HG02981 (cell line): ENCODE data around the gene ARID3A.

Source experiments
- ATAC-seq: cut with Tn5 transposase; IDR thresholded peaks from one replicate; pipeline ENCODE4 v1.9.1; 2021; ENCODE audit warnings: mild to moderate bottlenecking, moderate library complexity; ENCODE audit not compliant: unreplicated experiment

ARID3A gene

GRCh38 chr19:984165-984967 lies 58.5 kb downstream of the ARID3A start, which contains the start of gene WDR18:
Gene WDR18, plus strand, starts transcription at chr19:984345. Its CDS starts 9 bp downstream, at chr19:984354.
- peak; percentile 75 for ATAC-seq

- no peak for ATAC-seq
These were observed 60.2 kb downstream of the ARID3A start for GRCh38 chr19:986083-986482.

GRCh38 chr19:988081-988480 lies 62.2 kb downstream of the ARID3A start:
- no peak for ATAC-seq

GRCh38 chr19:988510-988909 lies 62.7 kb downstream of the ARID3A start:
- ATAC-seq: no peak

GRCh38 chr19:989381-990081 lies 63.7 kb downstream of the ARID3A start:
- no peak for ATAC-seq

- no peak for ATAC-seq
These were observed 64.3 kb downstream of the ARID3A start for GRCh38 chr19:990119-990571.

- ATAC-seq: no peak
These were observed 64.9 kb downstream of the ARID3A start for GRCh38 chr19:990746-991145.

GRCh38 chr19:991174-991931 lies 65.5 kb downstream of the ARID3A start:
- ATAC-seq: no peak

- no peak for ATAC-seq
These were observed 66.3 kb downstream of the ARID3A start for GRCh38 chr19:991932-992669.

GRCh38 chr19:992670-993055 lies 66.8 kb downstream of the ARID3A start:
- no peak for ATAC-seq

- no peak for ATAC-seq
These were observed 67.6 kb downstream of the ARID3A start for GRCh38 chr19:993361-993830.

- ATAC-seq: no peak
These were observed 68.1 kb downstream of the ARID3A start for GRCh38 chr19:993831-994393.

- no peak for ATAC-seq
These were observed 68.7 kb downstream of the ARID3A start for GRCh38 chr19:994516-994915.

GRCh38 chr19:995051-995827 lies 69.4 kb downstream of the ARID3A start:
- ATAC-seq: no peak

- ATAC-seq: no peak
These were observed 70.4 kb downstream of the ARID3A start for GRCh38 chr19:996051-996838.

- no peak for ATAC-seq
These were observed 72.2 kb downstream of the ARID3A start for GRCh38 chr19:998064-998463.

- ATAC-seq: no peak
These were observed 73.5 kb downstream of the ARID3A start for GRCh38 chr19:999379-999719.

- ATAC-seq: no peak
These were observed 74.3 kb downstream of the ARID3A start, which contains the start of gene GRIN3B for GRCh38 chr19:1000095-1000494. Gene GRIN3B, plus strand, starts transcription at chr19:1000419. Its CDS starts 19 bp downstream, at chr19:1000438.
